Urothelium cell line (cell line): Measurements from ENCODE around the gene ENPP4.

Source experiments
- DNase-seq: peaks from one replicate; pipeline ENCODE4 v3.0.0; 2011; ENCODE audit warnings: low spot score, mixed read lengths
- FAIRE-seq: peaks from 2 replicates; lab custom pipeline; 2011; peaks lifted over from hg19 to GRCh38; lab: Jason Lieb, UNC

ENPP4 gene

DNA sequence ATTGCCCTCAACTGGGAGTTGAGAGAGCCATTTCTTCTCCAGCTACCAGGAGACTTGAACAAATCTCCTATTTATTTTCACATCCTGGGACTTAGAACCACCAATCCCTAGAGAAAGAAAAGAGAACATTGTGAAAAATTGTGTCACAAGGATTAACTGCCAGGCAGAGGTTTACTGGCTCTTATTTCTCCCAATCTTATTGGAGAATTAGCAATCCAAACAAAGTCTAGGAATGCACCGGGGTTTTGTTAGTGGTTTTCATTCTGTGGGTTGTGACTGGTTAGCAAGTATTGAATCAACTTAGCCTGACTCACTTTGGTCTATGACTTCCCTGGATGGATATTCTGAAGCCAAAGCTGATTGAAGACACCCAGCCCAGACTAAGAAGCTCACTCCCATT is 62.2 kb downstream of the ENPP4 start:
- FAIRE-seq = no peak
- peak; percentile 53 for DNase-seq
